GM21737 (cell line): ENCODE results near the gene NEXMIF.
"Not testable (repeated sequence)": the region's sequence is repeated elsewhere in the genome, so short reads cannot be mapped to it uniquely, and the experiment has no call there.

Experiments used
- ATAC-seq: cut with Tn5 transposase; IDR thresholded peaks from one replicate; pipeline ENCODE4 v1.9.1; 2021; ENCODE audit warnings: mild to moderate bottlenecking, moderate library complexity; ENCODE audit not compliant: unreplicated experiment

Gene NEXMIF

GRCh38 chrX:74797338-74797887 lies 127.8 kb downstream of the NEXMIF start:
- no peak for ATAC-seq

GRCh38 chrX:74788545-74789086 lies 136.6 kb downstream of the NEXMIF start:
- no peak for ATAC-seq

GRCh38 chrX:74784629-74785028 lies 140.6 kb downstream of the NEXMIF start:
- ATAC-seq, result no peak

- no peak for ATAC-seq
These were observed 143.7 kb downstream of the NEXMIF start for GRCh38 chrX:74781507-74782034.

- ATAC-seq, result no peak
These were observed 146.1 kb downstream of the NEXMIF start for GRCh38 chrX:74779175-74779574.

GRCh38 chrX:74774988-74775387 lies 150.3 kb downstream of the NEXMIF start:
- ATAC-seq, result no peak

- ATAC-seq, result no peak
These were observed 188.8 kb downstream of the NEXMIF start for GRCh38 chrX:74736450-74736849.

- no peak for ATAC-seq
These were observed 220.0 kb downstream of the NEXMIF start for GRCh38 chrX:74705269-74705668.

GRCh38 chrX:74701343-74701742 lies 223.9 kb downstream of the NEXMIF start:
- ATAC-seq, result not testable (repeated sequence)

- ATAC-seq, result no peak
These were observed 240.8 kb downstream of the NEXMIF start for GRCh38 chrX:74684466-74684865.
